ENCODE data around the gene KIF13A.
"Not testable (repeated sequence)": the region's sequence is repeated elsewhere in the genome, so short reads cannot be mapped to it uniquely, and the experiment has no call there.

Gene KIF13A

GRCh38 chr6:17987447-17987696 lies at the start of gene KIF13A:
KIF13A (minus strand) TSS chr6:17987635; CDS start chr6:17987463, 172 bp downstream.
- no peak for DNase-seq

GRCh38 chr6:18036781-18037180 lies 49.3 kb upstream of the KIF13A start:
- DNase-seq: no peak

- no peak for DNase-seq
These were observed 48.0 kb upstream of the KIF13A start for GRCh38 chr6:18035330-18035854.

- no peak for DNase-seq
These were observed 47.4 kb upstream of the KIF13A start for GRCh38 chr6:18034798-18035202.

GRCh38 chr6:18031680-18032256 lies 44.3 kb upstream of the KIF13A start:
- DNase-seq: no peak

- DNase-seq: no peak
These were observed 43.8 kb upstream of the KIF13A start for GRCh38 chr6:18031189-18031588.

- no peak for DNase-seq
These were observed 40.9 kb upstream of the KIF13A start for GRCh38 chr6:18028332-18028731.

- no peak for DNase-seq
These were observed 38.2 kb upstream of the KIF13A start for GRCh38 chr6:18025596-18025995.

GRCh38 chr6:18024876-18025275 lies 37.4 kb upstream of the KIF13A start:
- DNase-seq: no peak

GRCh38 chr6:18023891-18024290 lies 36.5 kb upstream of the KIF13A start:
- no peak for DNase-seq

GRCh38 chr6:18022398-18023231 lies 35.2 kb upstream of the KIF13A start:
- DNase-seq: no peak

GRCh38 chr6:18021166-18021850 lies 33.9 kb upstream of the KIF13A start:
- no peak for DNase-seq

- DNase-seq: not testable (repeated sequence)
These were observed 33.1 kb upstream of the KIF13A start for GRCh38 chr6:18020545-18020944.

- DNase-seq: no peak
These were observed 32.4 kb upstream of the KIF13A start for GRCh38 chr6:18019539-18020534.

- not testable (repeated sequence) for DNase-seq
These were observed 31.7 kb upstream of the KIF13A start for GRCh38 chr6:18019133-18019532.

- DNase-seq: no peak
These were observed 29.3 kb upstream of the KIF13A start for GRCh38 chr6:18016698-18017097.

- no peak for DNase-seq
These were observed 28.7 kb upstream of the KIF13A start for GRCh38 chr6:18016133-18016532.

- DNase-seq: no peak
These were observed 23.9 kb upstream of the KIF13A start for GRCh38 chr6:18011287-18011686.

- not testable (repeated sequence) for DNase-seq
These were observed 23.1 kb upstream of the KIF13A start for GRCh38 chr6:18010540-18010939.

- DNase-seq: no peak
These were observed 17.0 kb upstream of the KIF13A start for GRCh38 chr6:18004256-18004985.

- no peak for DNase-seq
These were observed 12.0 kb upstream of the KIF13A start for GRCh38 chr6:17999425-17999824.

GRCh38 chr6:17998442-17998841 lies 11.0 kb upstream of the KIF13A start:
- no peak for DNase-seq
